Neural cell (in vitro differentiated cells): Measurements from ENCODE around the gene RNU1-3. TPM values are rescaled to one million over a fixed set of nuclear protein-coding genes. Genes with fewer than 3 reads are reported as not detected.
"Not testable (repeated sequence)": the region's sequence is repeated elsewhere in the genome, so short reads cannot be mapped to it uniquely, and the experiment has no call there.

Experiments used
- H2AFZ ChIP-seq: fragments of 200-600, 300-800 bp; sonication (generic), shearing (Covaris generic); 2 replicates; pipeline ENCODE4 v1.6.0; 2014; ENCODE audit warnings: low read depth, mild to moderate bottlenecking, antibody characterized with exemption, low read length, moderate library complexity
- H3F3A ChIP-seq: fragments of 200-600 bp; shearing (Covaris generic); 2 replicates; pipeline ENCODE4 v1.6.1; 2016; ENCODE audit warnings: mild to moderate bottlenecking, moderate library complexity, mixed read lengths, antibody characterized with exemption, low read length; ENCODE audit not compliant: insufficient read depth, poor library complexity, severe bottlenecking
- H3K27ac ChIP-seq: fragments of 200-600, 300-800 bp; sonication (generic), shearing (Covaris generic); 2 replicates; pipeline ENCODE4 v1.5.1; 2014; ENCODE audit warnings: mild to moderate bottlenecking, low read length, moderate library complexity
- H3K27me3 ChIP-seq: fragments of 300-800, 200-600 bp; sonication (generic), shearing (Covaris generic); 2 replicates; pipeline ENCODE4 v1.6.0; 2014; ENCODE audit warnings: mild to moderate bottlenecking, low read depth, low read length, moderate library complexity; ENCODE audit not compliant: insufficient read depth
- H3K36me3 ChIP-seq: fragments of 300-800, 200-600 bp; sonication (generic), shearing (Covaris generic); 2 replicates; pipeline ENCODE4 v1.5.1; 2014; ENCODE audit warnings: mild to moderate bottlenecking, antibody characterized with exemption, low read length, moderate library complexity; ENCODE audit not compliant: insufficient read depth
- H3K4me2 ChIP-seq: fragments of 300-800, 200-600 bp; sonication (generic), shearing (Covaris generic); 2 replicates; pipeline ENCODE4 v1.6.0; 2014; ENCODE audit warnings: mild to moderate bottlenecking, low read length
- H3K4me3 ChIP-seq: fragments of 300-800, 200-600 bp; sonication (generic), shearing (Covaris generic); 2 replicates; pipeline ENCODE4 v1.5.1; 2014; ENCODE audit warnings: mild to moderate bottlenecking, low read length, moderate library complexity
- H3K79me2 ChIP-seq: fragments of 200-600 bp; shearing (Covaris generic); replicated peaks from 2 replicates; pipeline ENCODE4 v1.6.0; 2014; ENCODE audit warnings: mild to moderate bottlenecking, low read length, moderate library complexity; ENCODE audit not compliant: insufficient read depth
- H3K9ac ChIP-seq: fragments of 300-800, 200-600 bp; sonication (generic), shearing (Covaris generic); 2 replicates; pipeline ENCODE4 v1.6.1; 2016; ENCODE audit warnings: mild to moderate bottlenecking, low read length, mixed read lengths
- H3K9me2 ChIP-seq: fragments of 200-600 bp; shearing (Covaris generic); 2 replicates; pipeline ENCODE4 v1.6.1; 2016; ENCODE audit warnings: mild to moderate bottlenecking, low read length, mixed read lengths; ENCODE audit not compliant: insufficient read depth
- H3K9me3 ChIP-seq: fragments of 200-600, 300-800 bp; sonication (generic), shearing (Covaris generic); 2 replicates; pipeline ENCODE4 v1.6.1; 2016; ENCODE audit warnings: mild to moderate bottlenecking, mixed run types, low read length, moderate library complexity, mixed read lengths
- H4K20me1 ChIP-seq: fragments of 200-600 bp; shearing (Covaris generic); 2 replicates; pipeline ENCODE4 v1.6.1; 2016; ENCODE audit warnings: mild to moderate bottlenecking, mixed run types; ENCODE audit not compliant: insufficient read depth
- polyA plus RNA-seq: library from polyadenylated mRNA; depleted of rRNA; stranded (reverse); fragments of >200 nt; gene quantifications from 2 replicates; pipeline ENCODE4 v1.2.3, GENCODE V29; 2014

The RNU1-3 gene
- polyA plus RNA-seq, 1 donor from 2014 or later: not detected

GRCh38 chr1:16656574-16656973 is 10.2 kb downstream of the RNU1-3 start:
- H2AFZ ChIP-seq, H3K79me2 ChIP-seq, H3F3A ChIP-seq, H3K4me2 ChIP-seq, H3K4me3 ChIP-seq, H4K20me1 ChIP-seq, H3K27ac ChIP-seq, H3K9me2 ChIP-seq, H3K36me3 ChIP-seq, H3K9ac ChIP-seq, H3K9me3 ChIP-seq, H3K27me3 ChIP-seq: not testable (repeated sequence)

- not testable (repeated sequence) for H3K4me2 ChIP-seq, H3K9me2 ChIP-seq, H3K4me3 ChIP-seq, H3K27me3 ChIP-seq, H2AFZ ChIP-seq, H3F3A ChIP-seq, H4K20me1 ChIP-seq, H3K79me2 ChIP-seq, H3K9ac ChIP-seq, H3K36me3 ChIP-seq, H3K9me3 ChIP-seq, H3K27ac ChIP-seq
Measured at GRCh38 chr1:16651560-16651959, 15.2 kb downstream of the RNU1-3 start.

- H3K27me3 ChIP-seq, H3K36me3 ChIP-seq, H3K9ac ChIP-seq, H3K9me2 ChIP-seq, H3F3A ChIP-seq, H4K20me1 ChIP-seq, H3K4me2 ChIP-seq, H2AFZ ChIP-seq, H3K4me3 ChIP-seq, H3K79me2 ChIP-seq, H3K9me3 ChIP-seq, H3K27ac ChIP-seq: not testable (repeated sequence)
Measured at GRCh38 chr1:16649960-16650359, 16.8 kb downstream of the RNU1-3 start.

GRCh38 chr1:16649390-16649789 is 17.4 kb downstream of the RNU1-3 start:
- not testable (repeated sequence) for H3F3A ChIP-seq, H3K79me2 ChIP-seq, H3K9me3 ChIP-seq, H4K20me1 ChIP-seq, H3K27ac ChIP-seq, H3K4me3 ChIP-seq, H3K4me2 ChIP-seq, H3K27me3 ChIP-seq, H3K9ac ChIP-seq, H3K9me2 ChIP-seq, H3K36me3 ChIP-seq, H2AFZ ChIP-seq

- not testable (repeated sequence) for H3K4me2 ChIP-seq, H3K9me3 ChIP-seq, H2AFZ ChIP-seq, H3K27me3 ChIP-seq, H3K9me2 ChIP-seq, H3F3A ChIP-seq, H3K4me3 ChIP-seq, H3K27ac ChIP-seq, H3K36me3 ChIP-seq, H3K79me2 ChIP-seq, H3K9ac ChIP-seq, H4K20me1 ChIP-seq
Measured at GRCh38 chr1:16648756-16649155, 18.0 kb downstream of the RNU1-3 start.

DNA sequence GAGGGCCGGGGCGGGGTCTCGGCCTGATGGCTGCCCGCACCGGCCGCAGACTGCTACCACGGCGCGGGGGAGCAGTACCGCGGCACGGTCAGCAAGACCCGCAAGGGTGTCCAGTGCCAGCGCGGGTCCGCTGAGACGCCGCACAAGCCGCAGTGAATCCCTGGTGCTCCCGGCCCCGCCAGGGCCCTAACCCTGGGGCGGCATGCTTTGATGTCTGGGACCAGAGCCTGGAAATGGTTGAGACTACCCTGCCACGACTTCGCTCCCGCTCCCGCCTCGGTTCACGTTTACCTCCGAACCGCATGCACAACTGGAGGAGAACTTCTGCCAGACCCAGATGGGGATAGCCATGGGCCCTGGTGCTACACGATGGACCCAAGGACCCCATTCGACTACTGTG is 18.5 kb downstream of the RNU1-3 start:
- not testable (repeated sequence) for H3K27me3 ChIP-seq, H3K9me2 ChIP-seq, H4K20me1 ChIP-seq, H3K36me3 ChIP-seq, H3K4me3 ChIP-seq, H2AFZ ChIP-seq, H3K9ac ChIP-seq, H3K4me2 ChIP-seq, H3K27ac ChIP-seq, H3F3A ChIP-seq, H3K9me3 ChIP-seq
- H3K79me2 ChIP-seq: peaks cover 15% of the 10 kb centered on the region

GRCh38 chr1:16647179-16648176 is 19.3 kb downstream of the RNU1-3 start:
- H3K9me2 ChIP-seq, H3K27me3 ChIP-seq, H3K9ac ChIP-seq, H3K9me3 ChIP-seq, H3F3A ChIP-seq, H3K27ac ChIP-seq, H3K4me2 ChIP-seq, H3K4me3 ChIP-seq, H2AFZ ChIP-seq, H3K36me3 ChIP-seq, H4K20me1 ChIP-seq: not testable (repeated sequence)
- peaks cover 21% of the 10 kb centered on the region for H3K79me2 ChIP-seq

- not testable (repeated sequence) for H3K4me3 ChIP-seq, H3F3A ChIP-seq, H3K27me3 ChIP-seq, H3K4me2 ChIP-seq, H3K9me3 ChIP-seq, H2AFZ ChIP-seq, H3K9me2 ChIP-seq, H3K27ac ChIP-seq, H3K36me3 ChIP-seq, H4K20me1 ChIP-seq, H3K9ac ChIP-seq
- peaks cover 23% of the 10 kb centered on the region for H3K79me2 ChIP-seq
Measured at GRCh38 chr1:16646716-16647115, 20.0 kb downstream of the RNU1-3 start.
